Neutrophil (primary cell): ENCODE measurements around the gene GCC1.

Experiments
- H3K27ac ChIP-seq: fragments of 200-600 bp; sonication (generic); 2 replicates; pipeline ENCODE4 v1.5.1; 2016; ENCODE audit warnings: mild to moderate bottlenecking, moderate library complexity
- H3K27me3 ChIP-seq: fragments of 200-600 bp; sonication (generic); 2 replicates; pipeline ENCODE4 v1.6.0; 2016; ENCODE audit warnings: mild to moderate bottlenecking
- H3K36me3 ChIP-seq: fragments of 200-600 bp; sonication (generic); 2 replicates; pipeline ENCODE4 v1.5.1; 2017
- H3K4me1 ChIP-seq, 2 experiments: fragments of 200-600 bp in 1 of 2; sonication (generic) in 1 of 2; 1 replicate in 1 of 2; 2 replicates in 1 of 2; pipeline versions ENCODE4 v1.5.1 to v1.6.1; 2013 to 2016; ENCODE audit warnings: low read depth in 1 of 2, low read length in 1 of 2, mild to moderate bottlenecking in 1 of 2, moderate library complexity in 1 of 2; ENCODE audit not compliant: control insufficient read depth in 1 of 2, insufficient read depth in 1 of 2
- H3K4me3 ChIP-seq, 2 experiments: fragments of 200-600 bp in 1 of 2; sonication (generic) in 1 of 2; 1 replicate in 1 of 2; 2 replicates in 1 of 2; pipeline ENCODE4 v1.5.1; 2013 to 2016; ENCODE audit warnings: low read depth in 1 of 2, low read length in 1 of 2, mild to moderate bottlenecking in 1 of 2, moderate library complexity in 1 of 2
- H3K9me3 ChIP-seq: fragments of 200-600 bp; sonication (generic); 2 replicates; pipeline ENCODE4 v1.5.1; 2016
- CTCF ChIP-seq: fragments of 200-600 bp; sonication (generic); IDR thresholded peaks from 2 replicates; pipeline ENCODE4 v1.5.1; 2016; ENCODE audit warnings: antibody characterized with exemption

GCC1 gene

GRCh38 chr7:127595737-127596136 is 10.3 kb upstream of the GCC1 start:
- H3K27me3 ChIP-seq = peaks cover 5% of the 10 kb centered on the region
- no peaks in the 10 kb centered on the region for H3K9me3 ChIP-seq
- no peak for TF ChIP-seq CTCF
- peak overlapping the region; percentile 70 for H3K27ac ChIP-seq
- H3K4me1 ChIP-seq = peaks cover 21 to 25% of the 10 kb centered on the region in 2 experiments
- H3K36me3 ChIP-seq = peaks cover 12% of the 10 kb centered on the region
- no peak overlapping the region for H3K4me3 ChIP-seq

- Histone ChIP-seq H3K36me3 (peaks cover 21% of the 10 kb centered on the region), H3K4me3 (no peak overlapping the region), H3K27ac (peak overlapping the region; percentile 70), H3K4me1 (peaks cover 31 to 35% of the 10 kb centered on the region in 2 experiments), H3K9me3 (no peaks in the 10 kb centered on the region), H3K27me3 (no peaks in the 10 kb centered on the region)
- no peak for TF ChIP-seq CTCF
These were observed 9.1 kb upstream of the GCC1 start for GRCh38 chr7:127594490-127594889.

- no peaks in the 10 kb centered on the region for H3K9me3 ChIP-seq
- no peak for TF ChIP-seq CTCF
- no peak overlapping the region for H3K4me3 ChIP-seq
- peaks cover 45 to 49% of the 10 kb centered on the region in 2 experiments for H3K4me1 ChIP-seq
- H3K27me3 ChIP-seq = no peaks in the 10 kb centered on the region
- no peak overlapping the region for H3K27ac ChIP-seq
- peaks cover 21% of the 10 kb centered on the region for H3K36me3 ChIP-seq
These were observed 7.2 kb upstream of the GCC1 start for GRCh38 chr7:127592550-127592949.

- no peak overlapping the region for H3K4me3 ChIP-seq
- peaks cover 47 to 53% of the 10 kb centered on the region in 2 experiments for H3K4me1 ChIP-seq
- no peak for TF ChIP-seq CTCF
- H3K36me3 ChIP-seq = peaks cover 21% of the 10 kb centered on the region
- no peak overlapping the region for H3K27ac ChIP-seq
- no peaks in the 10 kb centered on the region for H3K27me3 ChIP-seq
- no peaks in the 10 kb centered on the region for H3K9me3 ChIP-seq
These were observed 6.2 kb upstream of the GCC1 start for GRCh38 chr7:127591591-127591990.

- no peak overlapping the region for H3K27ac ChIP-seq
These were observed 5.8 kb upstream of the GCC1 start for GRCh38 chr7:127591189-127591588.

More at GRCh38 chr7:127591189-127591588, 5.8 kb upstream of the GCC1 start:
- TF ChIP-seq CTCF = no peak
- Histone ChIP-seq H3K4me3 (no peak overlapping the region), H3K9me3 (no peaks in the 10 kb centered on the region), H3K27me3 (no peaks in the 10 kb centered on the region), H3K4me1 (peaks cover 48 to 53% of the 10 kb centered on the region in 2 experiments), H3K36me3 (peaks cover 21% of the 10 kb centered on the region)
